Neural cell (in vitro differentiated cells): ENCODE results near the gene ARIH1. TPM values are rescaled to one million over a fixed set of nuclear protein-coding genes. Genes with fewer than 3 reads are reported as not detected.

ENCODE experiments used
- H2AFZ ChIP-seq: fragments of 200-600, 300-800 bp; sonication (generic), shearing (Covaris generic); 2 replicates; pipeline ENCODE4 v1.6.0; 2014; ENCODE audit warnings: low read depth, mild to moderate bottlenecking, antibody characterized with exemption, low read length, moderate library complexity
- H3F3A ChIP-seq: fragments of 200-600 bp; shearing (Covaris generic); 2 replicates; pipeline ENCODE4 v1.6.1; 2016; ENCODE audit warnings: mild to moderate bottlenecking, moderate library complexity, mixed read lengths, antibody characterized with exemption, low read length; ENCODE audit not compliant: insufficient read depth, poor library complexity, severe bottlenecking
- H3K27ac ChIP-seq: fragments of 200-600, 300-800 bp; sonication (generic), shearing (Covaris generic); 2 replicates; pipeline ENCODE4 v1.5.1; 2014; ENCODE audit warnings: mild to moderate bottlenecking, low read length, moderate library complexity
- H3K27me3 ChIP-seq: fragments of 300-800, 200-600 bp; sonication (generic), shearing (Covaris generic); 2 replicates; pipeline ENCODE4 v1.6.0; 2014; ENCODE audit warnings: mild to moderate bottlenecking, low read depth, low read length, moderate library complexity; ENCODE audit not compliant: insufficient read depth
- H3K36me3 ChIP-seq: fragments of 300-800, 200-600 bp; sonication (generic), shearing (Covaris generic); 2 replicates; pipeline ENCODE4 v1.5.1; 2014; ENCODE audit warnings: mild to moderate bottlenecking, antibody characterized with exemption, low read length, moderate library complexity; ENCODE audit not compliant: insufficient read depth
- H3K4me2 ChIP-seq: fragments of 300-800, 200-600 bp; sonication (generic), shearing (Covaris generic); 2 replicates; pipeline ENCODE4 v1.6.0; 2014; ENCODE audit warnings: mild to moderate bottlenecking, low read length
- H3K4me3 ChIP-seq: fragments of 300-800, 200-600 bp; sonication (generic), shearing (Covaris generic); 2 replicates; pipeline ENCODE4 v1.5.1; 2014; ENCODE audit warnings: mild to moderate bottlenecking, low read length, moderate library complexity
- H3K79me2 ChIP-seq: fragments of 200-600 bp; shearing (Covaris generic); replicated peaks from 2 replicates; pipeline ENCODE4 v1.6.0; 2014; ENCODE audit warnings: mild to moderate bottlenecking, low read length, moderate library complexity; ENCODE audit not compliant: insufficient read depth
- H3K9ac ChIP-seq: fragments of 300-800, 200-600 bp; sonication (generic), shearing (Covaris generic); 2 replicates; pipeline ENCODE4 v1.6.1; 2016; ENCODE audit warnings: mild to moderate bottlenecking, low read length, mixed read lengths
- H3K9me2 ChIP-seq: fragments of 200-600 bp; shearing (Covaris generic); 2 replicates; pipeline ENCODE4 v1.6.1; 2016; ENCODE audit warnings: mild to moderate bottlenecking, low read length, mixed read lengths; ENCODE audit not compliant: insufficient read depth
- H3K9me3 ChIP-seq: fragments of 200-600, 300-800 bp; sonication (generic), shearing (Covaris generic); 2 replicates; pipeline ENCODE4 v1.6.1; 2016; ENCODE audit warnings: mild to moderate bottlenecking, mixed run types, low read length, moderate library complexity, mixed read lengths
- H4K20me1 ChIP-seq: fragments of 200-600 bp; shearing (Covaris generic); 2 replicates; pipeline ENCODE4 v1.6.1; 2016; ENCODE audit warnings: mild to moderate bottlenecking, mixed run types; ENCODE audit not compliant: insufficient read depth
- EP300 ChIP-seq: fragments of 450-650 bp; conservative IDR thresholded peaks from 2 replicates; pipeline ENCODE4 v1.6.1; 2014; ENCODE audit warnings: antibody characterized with exemption, mild to moderate bottlenecking, moderate library complexity; ENCODE audit not compliant: poor library complexity, severe bottlenecking
- EZH2 ChIP-seq: fragments of 200-600, 300-800 bp; shearing (Covaris generic), sonication (generic); IDR thresholded peaks from 2 replicates; pipeline ENCODE4 v1.6.1; 2014; ENCODE audit warnings: antibody characterized with exemption, low read length, borderline replicate concordance, mild to moderate bottlenecking; ENCODE audit not compliant: insufficient read depth, poor library complexity, severe bottlenecking
- MXI1 ChIP-seq: fragments of 450-650 bp; conservative IDR thresholded peaks from 2 replicates; pipeline ENCODE4 v1.6.1; 2014; ENCODE audit warnings: antibody characterized with exemption, mild to moderate bottlenecking; ENCODE audit not compliant: poor library complexity, severe bottlenecking
- POLR2AphosphoS5 ChIP-seq: IDR thresholded peaks from 2 replicates; pipeline ENCODE4 v1.6.1; 2012
- RAD21 ChIP-seq: fragments of 450-650 bp; conservative IDR thresholded peaks from 2 replicates; pipeline ENCODE4 v1.6.1; 2014; ENCODE audit warnings: antibody characterized with exemption, mild to moderate bottlenecking, moderate library complexity
- SMC3 ChIP-seq: fragments of 450-650 bp; conservative IDR thresholded peaks from 2 replicates; pipeline ENCODE4 v1.6.1; 2014; ENCODE audit warnings: antibody characterized with exemption, mild to moderate bottlenecking, moderate library complexity; ENCODE audit not compliant: poor library complexity
- TAF1 ChIP-seq: IDR thresholded peaks from 2 replicates; pipeline ENCODE4 v1.6.1; 2012; ENCODE audit warnings: low read depth
- polyA plus RNA-seq: library from polyadenylated mRNA; depleted of rRNA; stranded (reverse); fragments of >200 nt; gene quantifications from 2 replicates; pipeline ENCODE4 v1.2.3, GENCODE V29; 2014
- TF ChIP-seq, protein P1 (sequence below): IDR thresholded peaks from 2 replicates; pipeline ENCODE4 v1.6.1; 2012; ENCODE audit warnings: borderline replicate concordance
- TF ChIP-seq, protein P2 (sequence below): fragments of 450-650 bp; IDR thresholded peaks from 2 replicates; pipeline ENCODE4 v1.5.1; 2014; ENCODE audit warnings: antibody characterized with exemption, mild to moderate bottlenecking, moderate library complexity; ENCODE audit not compliant: poor library complexity, severe bottlenecking

The ARIH1 gene
- polyA plus RNA-seq, 1 donor from 2014 or later: 72.1 TPM

- H3K27me3 ChIP-seq: no peaks in the 10 kb centered on the region
- no peak overlapping the region for H3K4me3 ChIP-seq
- H3K36me3 ChIP-seq: no peaks in the 10 kb centered on the region
- no peak overlapping the region for H2AFZ ChIP-seq
- TF ChIP-seq TAF1 (no peak), EP300 (no peak), SMC3 (no peak), MXI1 (no peak), RAD21 (no peak), POLR2AphosphoS5 (no peak), EZH2 (no peak)
- TF ChIP-seq, protein P1, sequence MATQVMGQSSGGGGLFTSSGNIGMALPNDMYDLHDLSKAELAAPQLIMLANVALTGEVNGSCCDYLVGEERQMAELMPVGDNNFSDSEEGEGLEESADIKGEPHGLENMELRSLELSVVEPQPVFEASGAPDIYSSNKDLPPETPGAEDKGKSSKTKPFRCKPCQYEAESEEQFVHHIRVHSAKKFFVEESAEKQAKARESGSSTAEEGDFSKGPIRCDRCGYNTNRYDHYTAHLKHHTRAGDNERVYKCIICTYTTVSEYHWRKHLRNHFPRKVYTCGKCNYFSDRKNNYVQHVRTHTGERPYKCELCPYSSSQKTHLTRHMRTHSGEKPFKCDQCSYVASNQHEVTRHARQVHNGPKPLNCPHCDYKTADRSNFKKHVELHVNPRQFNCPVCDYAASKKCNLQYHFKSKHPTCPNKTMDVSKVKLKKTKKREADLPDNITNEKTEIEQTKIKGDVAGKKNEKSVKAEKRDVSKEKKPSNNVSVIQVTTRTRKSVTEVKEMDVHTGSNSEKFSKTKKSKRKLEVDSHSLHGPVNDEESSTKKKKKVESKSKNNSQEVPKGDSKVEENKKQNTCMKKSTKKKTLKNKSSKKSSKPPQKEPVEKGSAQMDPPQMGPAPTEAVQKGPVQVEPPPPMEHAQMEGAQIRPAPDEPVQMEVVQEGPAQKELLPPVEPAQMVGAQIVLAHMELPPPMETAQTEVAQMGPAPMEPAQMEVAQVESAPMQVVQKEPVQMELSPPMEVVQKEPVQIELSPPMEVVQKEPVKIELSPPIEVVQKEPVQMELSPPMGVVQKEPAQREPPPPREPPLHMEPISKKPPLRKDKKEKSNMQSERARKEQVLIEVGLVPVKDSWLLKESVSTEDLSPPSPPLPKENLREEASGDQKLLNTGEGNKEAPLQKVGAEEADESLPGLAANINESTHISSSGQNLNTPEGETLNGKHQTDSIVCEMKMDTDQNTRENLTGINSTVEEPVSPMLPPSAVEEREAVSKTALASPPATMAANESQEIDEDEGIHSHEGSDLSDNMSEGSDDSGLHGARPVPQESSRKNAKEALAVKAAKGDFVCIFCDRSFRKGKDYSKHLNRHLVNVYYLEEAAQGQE: no peak
- TF ChIP-seq, protein P2, sequence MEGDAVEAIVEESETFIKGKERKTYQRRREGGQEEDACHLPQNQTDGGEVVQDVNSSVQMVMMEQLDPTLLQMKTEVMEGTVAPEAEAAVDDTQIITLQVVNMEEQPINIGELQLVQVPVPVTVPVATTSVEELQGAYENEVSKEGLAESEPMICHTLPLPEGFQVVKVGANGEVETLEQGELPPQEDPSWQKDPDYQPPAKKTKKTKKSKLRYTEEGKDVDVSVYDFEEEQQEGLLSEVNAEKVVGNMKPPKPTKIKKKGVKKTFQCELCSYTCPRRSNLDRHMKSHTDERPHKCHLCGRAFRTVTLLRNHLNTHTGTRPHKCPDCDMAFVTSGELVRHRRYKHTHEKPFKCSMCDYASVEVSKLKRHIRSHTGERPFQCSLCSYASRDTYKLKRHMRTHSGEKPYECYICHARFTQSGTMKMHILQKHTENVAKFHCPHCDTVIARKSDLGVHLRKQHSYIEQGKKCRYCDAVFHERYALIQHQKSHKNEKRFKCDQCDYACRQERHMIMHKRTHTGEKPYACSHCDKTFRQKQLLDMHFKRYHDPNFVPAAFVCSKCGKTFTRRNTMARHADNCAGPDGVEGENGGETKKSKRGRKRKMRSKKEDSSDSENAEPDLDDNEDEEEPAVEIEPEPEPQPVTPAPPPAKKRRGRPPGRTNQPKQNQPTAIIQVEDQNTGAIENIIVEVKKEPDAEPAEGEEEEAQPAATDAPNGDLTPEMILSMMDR: no peak
- no peaks in the 10 kb centered on the region for H3K79me2 ChIP-seq
- no peaks in the 10 kb centered on the region for H4K20me1 ChIP-seq
- H3F3A ChIP-seq: no peaks in the 10 kb centered on the region
- no peak overlapping the region for H3K4me2 ChIP-seq
- no peaks in the 10 kb centered on the region for H3K9me2 ChIP-seq
- no peak overlapping the region for H3K9ac ChIP-seq
- no peaks in the 10 kb centered on the region for H3K9me3 ChIP-seq
- H3K27ac ChIP-seq: no peak overlapping the region
Observed at GRCh38 chr15:72450805-72451204, 23.3 kb upstream of the ARIH1 start.

DNA sequence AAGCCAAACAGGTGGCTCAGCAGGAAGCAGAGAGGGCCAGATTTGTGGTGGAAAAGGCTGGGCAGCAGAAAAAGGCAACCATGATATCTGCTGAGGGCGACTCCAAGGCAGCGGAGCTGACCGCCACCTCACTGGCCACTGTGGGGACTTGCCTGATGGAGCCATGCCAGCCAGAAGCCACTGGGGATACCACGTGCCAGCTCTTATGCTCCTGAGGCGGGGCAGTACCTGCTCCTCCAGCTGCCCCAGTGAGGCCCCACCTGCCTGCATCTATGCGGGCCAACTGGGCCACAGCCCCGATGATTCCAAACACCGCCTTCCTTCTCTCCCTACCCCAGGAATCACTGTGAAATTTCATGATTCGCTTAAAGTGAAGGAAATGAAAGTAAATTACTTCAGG is 22.9 kb upstream of the ARIH1 start:
- Histone ChIP-seq H3K4me2 (no peak overlapping the region), H3K9me3 (no peaks in the 10 kb centered on the region), H3K27me3 (no peaks in the 10 kb centered on the region), H3K27ac (no peak overlapping the region), H3K9me2 (no peaks in the 10 kb centered on the region), H3K36me3 (no peaks in the 10 kb centered on the region), H4K20me1 (no peaks in the 10 kb centered on the region), H3K4me3 (no peak overlapping the region), H3F3A (no peaks in the 10 kb centered on the region), H3K79me2 (no peaks in the 10 kb centered on the region), H2AFZ (no peak overlapping the region), H3K9ac (no peak overlapping the region)
- no peak for TF ChIP-seq MXI1
- no peak for TF ChIP-seq SMC3
- TF ChIP-seq RAD21: no peak
- TF ChIP-seq EZH2: no peak
- TF ChIP-seq, protein P1: no peak
- TF ChIP-seq EP300: no peak
- no peak for TF ChIP-seq POLR2AphosphoS5
- TF ChIP-seq TAF1: no peak
- TF ChIP-seq, protein P2: no peak
